GM06990 (cell line): ENCODE measurements around the gene TCHH.
"Not testable (repeated sequence)": the region's sequence is repeated elsewhere in the genome, so short reads cannot be mapped to it uniquely, and the experiment has no call there.

Experiments used
- DNase-seq: peaks from one replicate; pipeline ENCODE4 v3.0.0-alpha.2; 2011; ENCODE audit not compliant: insufficient read length; ENCODE audit errors: extremely low read depth
- H3K27me3 ChIP-seq: replicated peaks from 2 replicates; pipeline ENCODE4 v1.6.0; 2011; ENCODE audit warnings: low read length; ENCODE audit not compliant: control insufficient read depth, insufficient read depth
- H3K36me3 ChIP-seq: 2 replicates; pipeline ENCODE4 v1.5.1; 2011; ENCODE audit warnings: low read length; ENCODE audit not compliant: control insufficient read depth, insufficient read depth
- H3K4me3 ChIP-seq: replicated peaks from 2 replicates; pipeline ENCODE4 v1.5.1; 2011; ENCODE audit warnings: low read depth, mild to moderate bottlenecking, control low read depth, low read length
- TF ChIP-seq, protein P1 (sequence below): IDR thresholded peaks from 2 replicates; pipeline ENCODE4 v1.5.1; 2011; ENCODE audit warnings: low read length, control low read depth, mild to moderate bottlenecking, inconsistent platforms; ENCODE audit not compliant: insufficient read depth, poor library complexity, severe bottlenecking

TCHH gene

GRCh38 chr1:152086760-152087159, 28.5 kb downstream of the TCHH start:
- H3K4me3 ChIP-seq = no peak overlapping the region
- H3K36me3 ChIP-seq = no peaks in the 10 kb centered on the region
- no peak for DNase-seq
- no peaks in the 10 kb centered on the region; the same call in 1 of the 2 replicates for H3K27me3 ChIP-seq
- TF ChIP-seq, protein P1, sequence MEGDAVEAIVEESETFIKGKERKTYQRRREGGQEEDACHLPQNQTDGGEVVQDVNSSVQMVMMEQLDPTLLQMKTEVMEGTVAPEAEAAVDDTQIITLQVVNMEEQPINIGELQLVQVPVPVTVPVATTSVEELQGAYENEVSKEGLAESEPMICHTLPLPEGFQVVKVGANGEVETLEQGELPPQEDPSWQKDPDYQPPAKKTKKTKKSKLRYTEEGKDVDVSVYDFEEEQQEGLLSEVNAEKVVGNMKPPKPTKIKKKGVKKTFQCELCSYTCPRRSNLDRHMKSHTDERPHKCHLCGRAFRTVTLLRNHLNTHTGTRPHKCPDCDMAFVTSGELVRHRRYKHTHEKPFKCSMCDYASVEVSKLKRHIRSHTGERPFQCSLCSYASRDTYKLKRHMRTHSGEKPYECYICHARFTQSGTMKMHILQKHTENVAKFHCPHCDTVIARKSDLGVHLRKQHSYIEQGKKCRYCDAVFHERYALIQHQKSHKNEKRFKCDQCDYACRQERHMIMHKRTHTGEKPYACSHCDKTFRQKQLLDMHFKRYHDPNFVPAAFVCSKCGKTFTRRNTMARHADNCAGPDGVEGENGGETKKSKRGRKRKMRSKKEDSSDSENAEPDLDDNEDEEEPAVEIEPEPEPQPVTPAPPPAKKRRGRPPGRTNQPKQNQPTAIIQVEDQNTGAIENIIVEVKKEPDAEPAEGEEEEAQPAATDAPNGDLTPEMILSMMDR = no peak

GRCh38 chr1:152084853-152085252, 30.4 kb downstream of the TCHH start:
- DNase-seq = no peak
- Histone ChIP-seq H3K27me3 (no peaks in the 10 kb centered on the region; the same call in 1 of the 2 replicates), H3K4me3 (no peak overlapping the region), H3K36me3 (no peaks in the 10 kb centered on the region)
- TF ChIP-seq, protein P1 = no peak

DNA sequence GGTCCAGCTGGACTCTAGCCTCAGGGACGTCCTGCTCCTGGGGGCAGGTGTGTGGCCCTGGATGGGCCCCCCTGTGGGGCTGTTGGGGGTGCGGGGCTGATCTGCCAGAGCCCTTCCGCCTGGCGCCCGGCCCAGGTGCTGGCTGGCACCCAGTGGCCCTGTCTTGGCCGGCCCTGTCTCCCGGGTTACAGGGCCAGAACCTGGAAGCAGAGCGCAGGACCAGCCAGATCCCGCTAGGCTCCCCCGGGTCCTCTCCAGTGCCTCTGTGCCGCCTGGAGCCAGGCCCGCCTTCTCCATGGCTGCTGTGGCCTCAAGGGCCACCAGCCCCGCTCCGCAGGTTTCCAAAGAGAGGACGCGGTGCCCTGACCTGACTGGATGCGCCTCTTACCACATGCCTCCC, 34.2 kb downstream of the TCHH start:
- not testable (repeated sequence) for H3K4me3 ChIP-seq, H3K27me3 ChIP-seq, H3K36me3 ChIP-seq, DNase-seq

DNA sequence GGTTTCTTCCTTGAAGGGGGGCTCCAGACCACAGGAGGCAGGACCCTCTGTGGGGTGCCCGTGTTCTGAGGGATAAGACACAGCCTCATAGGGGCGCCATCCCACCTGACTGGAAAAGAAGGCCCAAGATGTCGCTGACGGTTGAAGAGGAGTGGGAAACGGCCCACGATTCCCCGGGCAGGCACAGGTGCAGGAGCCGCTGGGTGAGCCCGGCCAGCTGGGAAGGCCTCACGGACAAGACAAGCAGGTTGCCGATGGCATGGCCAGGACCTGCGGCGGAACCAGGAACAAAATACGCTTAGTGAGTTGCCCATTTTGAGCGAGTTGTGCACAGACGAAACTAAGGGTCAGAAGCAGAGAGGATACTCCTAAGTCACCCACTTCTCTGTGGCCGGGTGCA, 34.8 kb downstream of the TCHH start:
- H3K4me3 ChIP-seq, DNase-seq, H3K36me3 ChIP-seq, H3K27me3 ChIP-seq: not testable (repeated sequence)

DNA sequence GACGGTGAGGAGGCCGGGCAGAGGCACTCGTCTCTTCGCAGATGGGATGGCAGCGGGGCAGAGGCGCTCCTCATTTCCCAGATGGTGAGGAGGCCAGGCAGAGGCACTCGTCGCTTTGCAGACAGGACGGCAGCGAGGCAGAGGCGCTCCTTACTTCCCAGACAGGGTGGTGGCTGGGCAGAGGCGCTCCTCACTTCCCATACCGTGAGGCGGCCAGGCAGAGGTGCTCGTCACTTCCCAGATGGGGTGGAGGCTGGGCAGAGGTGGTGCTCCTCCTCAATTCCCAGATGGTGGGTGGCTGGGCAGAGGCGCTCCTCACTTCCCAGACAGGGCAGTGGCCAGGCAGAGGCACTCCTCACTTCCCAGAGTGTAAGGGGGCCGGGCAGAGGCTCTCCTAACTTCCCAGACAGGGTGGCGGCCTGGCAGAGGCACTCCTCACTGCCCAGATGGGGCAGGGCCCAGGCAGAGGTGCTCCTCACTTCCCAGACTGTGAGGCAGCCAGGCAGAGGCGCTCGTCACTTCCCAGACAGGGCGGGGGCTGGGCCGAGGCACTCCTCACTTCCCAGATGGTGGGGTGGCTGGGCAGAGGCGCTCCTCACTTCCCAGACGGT, 36.3 kb downstream of the TCHH start:
- TF ChIP-seq, protein P1 = no peak
- no peaks in the 10 kb centered on the region for H3K36me3 ChIP-seq
- no peak for DNase-seq
- no peak overlapping the region for H3K4me3 ChIP-seq
- no peaks in the 10 kb centered on the region for H3K27me3 ChIP-seq

GRCh38 chr1:152072311-152072710, 42.9 kb downstream of the TCHH start:
- Histone ChIP-seq H3K4me3 (no peak overlapping the region), H3K27me3 (no peaks in the 10 kb centered on the region; the same call in 1 of the 2 replicates), H3K36me3 (no peaks in the 10 kb centered on the region)
- DNase-seq = no peak
- TF ChIP-seq, protein P1 = no peak

DNA sequence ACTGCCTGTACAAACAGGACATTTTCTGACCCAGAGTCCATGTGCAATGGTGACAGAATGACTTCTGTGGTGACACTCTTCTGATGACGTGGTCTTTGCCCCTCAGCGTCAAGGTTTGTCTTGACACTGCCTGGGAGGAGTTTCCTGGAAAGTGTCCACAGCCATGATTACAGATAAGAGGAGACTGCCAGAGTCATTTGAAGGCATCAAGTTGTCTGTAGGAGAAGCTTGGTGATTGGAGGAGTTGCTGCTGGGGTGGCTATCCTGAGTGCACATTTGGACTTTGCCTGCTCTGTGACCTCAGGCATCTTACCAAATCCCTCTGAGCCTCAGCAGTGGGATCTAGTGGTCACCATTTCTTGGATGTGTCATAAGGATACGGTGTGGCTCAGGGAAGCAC, 44.1 kb downstream of the TCHH start:
- H3K36me3 ChIP-seq = no peaks in the 10 kb centered on the region
- no peak overlapping the region for H3K4me3 ChIP-seq
- H3K27me3 ChIP-seq = no peaks in the 10 kb centered on the region; the same call in 1 of the 2 replicates
- no peak for DNase-seq
- TF ChIP-seq, protein P1 = no peak
